Measurements from ENCODE around the gene PLEKHG4B.

PLEKHG4B gene

GRCh38 chr5:129148-129547 is 37.2 kb downstream of the PLEKHG4B start:
- no peak for DNase-seq (ENCODE audit: low spot score)

GRCh38 chr5:129820-130219 is 37.9 kb downstream of the PLEKHG4B start:
- DNase-seq (ENCODE audit: low spot score), result no peak

- DNase-seq (ENCODE audit: low spot score), result no peak
Measured at GRCh38 chr5:130601-131131, 38.7 kb downstream of the PLEKHG4B start.

GRCh38 chr5:136901-137300 is 44.9 kb downstream of the PLEKHG4B start:
- no peak for DNase-seq (ENCODE audit: low spot score)

GRCh38 chr5:137741-138140 is 45.8 kb downstream of the PLEKHG4B start:
- DNase-seq (ENCODE audit: low spot score), result no peak

GRCh38 chr5:138936-139335 is 47.0 kb downstream of the PLEKHG4B start:
- DNase-seq (ENCODE audit: low spot score), result no peak

- DNase-seq (ENCODE audit: low spot score), result no peak
Measured at GRCh38 chr5:139579-140442, 47.8 kb downstream of the PLEKHG4B start.

- DNase-seq (ENCODE audit: low spot score), result no peak
Measured at GRCh38 chr5:140443-140829, 48.5 kb downstream of the PLEKHG4B start.

- no peak for DNase-seq (ENCODE audit: low spot score)
Measured at GRCh38 chr5:141211-141610, 49.2 kb downstream of the PLEKHG4B start.

- DNase-seq (ENCODE audit: low spot score), result no peak
Measured at GRCh38 chr5:141761-142160, 49.8 kb downstream of the PLEKHG4B start.

GRCh38 chr5:142246-142810 is 50.4 kb downstream of the PLEKHG4B start:
- DNase-seq (ENCODE audit: low spot score), result no peak

- no peak for DNase-seq (ENCODE audit: low spot score)
Measured at GRCh38 chr5:143041-143440, 51.1 kb downstream of the PLEKHG4B start.

GRCh38 chr5:144941-145340 is 53.0 kb downstream of the PLEKHG4B start:
- no peak for DNase-seq (ENCODE audit: low spot score)

- no peak for DNase-seq (ENCODE audit: low spot score)
Measured at GRCh38 chr5:145585-146323, 53.8 kb downstream of the PLEKHG4B start.

- DNase-seq (ENCODE audit: low spot score), result no peak
Measured at GRCh38 chr5:147751-148150, 55.8 kb downstream of the PLEKHG4B start.

- no peak for DNase-seq (ENCODE audit: low spot score)
Measured at GRCh38 chr5:149745-150485, 57.9 kb downstream of the PLEKHG4B start.

GRCh38 chr5:150746-151145 is 58.8 kb downstream of the PLEKHG4B start:
- no peak for DNase-seq (ENCODE audit: low spot score)

- DNase-seq (ENCODE audit: low spot score), result no peak
Measured at GRCh38 chr5:152077-152476, 60.1 kb downstream of the PLEKHG4B start.

- no peak for DNase-seq (ENCODE audit: low spot score)
Measured at GRCh38 chr5:153256-153655, 61.3 kb downstream of the PLEKHG4B start.

GRCh38 chr5:154236-154635 is 62.3 kb downstream of the PLEKHG4B start:
- DNase-seq (ENCODE audit: low spot score), result no peak

GRCh38 chr5:154826-155225 is 62.9 kb downstream of the PLEKHG4B start:
- no peak for DNase-seq (ENCODE audit: low spot score)

Measured in HuH-7.5 (cell line).